Stimulated activated CD8-positive, alpha-beta memory T cell treated with anti-CD3 and anti-CD28 coated beads, Interleukin-12 subunit alpha, Interleukin-12 subunit beta, amount 100 ng/mL, for 1 hour (primary cell): ENCODE measurements around the gene NCAM2.

Source experiments
- DNase-seq: peaks from one replicate; pipeline ENCODE4 v3.0.0-alpha.2; 2020; ENCODE audit warnings: low read depth

NCAM2 gene

GRCh38 chr21:21175798-21176334 lies 177.7 kb downstream of the NCAM2 start:
- DNase-seq = no peak

- DNase-seq = no peak
These were observed 179.3 kb downstream of the NCAM2 start for GRCh38 chr21:21177353-21177986.

- no peak for DNase-seq
These were observed 181.6 kb downstream of the NCAM2 start for GRCh38 chr21:21179619-21180298.

GRCh38 chr21:21182401-21183010 lies 184.3 kb downstream of the NCAM2 start:
- DNase-seq = no peak

- DNase-seq = no peak
These were observed 184.9 kb downstream of the NCAM2 start for GRCh38 chr21:21183092-21183491.

- no peak for DNase-seq
These were observed 186.7 kb downstream of the NCAM2 start for GRCh38 chr21:21184771-21185528.

GRCh38 chr21:21187579-21187978 lies 189.4 kb downstream of the NCAM2 start:
- no peak for DNase-seq

GRCh38 chr21:21188513-21189195 lies 190.4 kb downstream of the NCAM2 start:
- no peak for DNase-seq

- no peak for DNase-seq
These were observed 197.3 kb downstream of the NCAM2 start for GRCh38 chr21:21195417-21195943.

GRCh38 chr21:21196087-21196486 lies 197.9 kb downstream of the NCAM2 start:
- no peak for DNase-seq

GRCh38 chr21:21196848-21197247 lies 198.6 kb downstream of the NCAM2 start:
- DNase-seq = no peak

- no peak for DNase-seq
These were observed 201.3 kb downstream of the NCAM2 start for GRCh38 chr21:21199342-21200102.

- no peak for DNase-seq
These were observed 202.1 kb downstream of the NCAM2 start for GRCh38 chr21:21200103-21200938.

- DNase-seq = no peak
These were observed 202.9 kb downstream of the NCAM2 start for GRCh38 chr21:21200939-21201615.

GRCh38 chr21:21203822-21204339 lies 205.7 kb downstream of the NCAM2 start:
- no peak for DNase-seq

- DNase-seq = no peak
These were observed 206.3 kb downstream of the NCAM2 start for GRCh38 chr21:21204366-21204996.

GRCh38 chr21:21205604-21206003 lies 207.4 kb downstream of the NCAM2 start:
- no peak for DNase-seq

- no peak for DNase-seq
These were observed 212.3 kb downstream of the NCAM2 start for GRCh38 chr21:21210552-21210951.

- DNase-seq = no peak
These were observed 215.1 kb downstream of the NCAM2 start for GRCh38 chr21:21213297-21213696.
